GM12865 (cell line): ENCODE measurements around the gene MED26.
"Not testable (repeated sequence)": the region's sequence is repeated elsewhere in the genome, so short reads cannot be mapped to it uniquely, and the experiment has no call there.

Experiments
- DNase-seq: peaks from one replicate; pipeline ENCODE4 v3.0.0; 2010; ENCODE audit warnings: low read depth
- H3K4me3 ChIP-seq: 2 replicates; pipeline ENCODE4 v1.5.1; 2011; ENCODE audit warnings: mild to moderate bottlenecking, low read depth, low read length, control low read depth
- TF ChIP-seq, protein P1 (sequence below): IDR thresholded peaks from 2 replicates; pipeline ENCODE4 v1.5.1; 2011; ENCODE audit warnings: low read length, control low read depth, low read depth, inconsistent platforms; ENCODE audit not compliant: insufficient read depth; ENCODE audit errors: missing control alignments

The MED26 gene

GRCh38 chr19:16559780-16560276 is 68.2 kb downstream of the MED26 start:
- no peak for DNase-seq
- H3K4me3 ChIP-seq, result no peak overlapping the region
- TF ChIP-seq, protein P1, sequence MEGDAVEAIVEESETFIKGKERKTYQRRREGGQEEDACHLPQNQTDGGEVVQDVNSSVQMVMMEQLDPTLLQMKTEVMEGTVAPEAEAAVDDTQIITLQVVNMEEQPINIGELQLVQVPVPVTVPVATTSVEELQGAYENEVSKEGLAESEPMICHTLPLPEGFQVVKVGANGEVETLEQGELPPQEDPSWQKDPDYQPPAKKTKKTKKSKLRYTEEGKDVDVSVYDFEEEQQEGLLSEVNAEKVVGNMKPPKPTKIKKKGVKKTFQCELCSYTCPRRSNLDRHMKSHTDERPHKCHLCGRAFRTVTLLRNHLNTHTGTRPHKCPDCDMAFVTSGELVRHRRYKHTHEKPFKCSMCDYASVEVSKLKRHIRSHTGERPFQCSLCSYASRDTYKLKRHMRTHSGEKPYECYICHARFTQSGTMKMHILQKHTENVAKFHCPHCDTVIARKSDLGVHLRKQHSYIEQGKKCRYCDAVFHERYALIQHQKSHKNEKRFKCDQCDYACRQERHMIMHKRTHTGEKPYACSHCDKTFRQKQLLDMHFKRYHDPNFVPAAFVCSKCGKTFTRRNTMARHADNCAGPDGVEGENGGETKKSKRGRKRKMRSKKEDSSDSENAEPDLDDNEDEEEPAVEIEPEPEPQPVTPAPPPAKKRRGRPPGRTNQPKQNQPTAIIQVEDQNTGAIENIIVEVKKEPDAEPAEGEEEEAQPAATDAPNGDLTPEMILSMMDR, result no peak

- TF ChIP-seq, protein P1, result no peak
- H3K4me3 ChIP-seq, result no peak overlapping the region
- DNase-seq, result no peak
These were observed 73.2 kb downstream of the MED26 start for GRCh38 chr19:16554776-16555175.

- DNase-seq, result not testable (repeated sequence)
These were observed 76.1 kb downstream of the MED26 start for GRCh38 chr19:16551902-16552301.

GRCh38 chr19:16548956-16549355 is 79.0 kb downstream of the MED26 start:
- no peak for DNase-seq
- no peak overlapping the region for H3K4me3 ChIP-seq
- TF ChIP-seq, protein P1, result no peak

More at GRCh38 chr19:16551902-16552301, 76.1 kb downstream of the MED26 start:
- H3K4me3 ChIP-seq, result not testable (repeated sequence)

- TF ChIP-seq, protein P1, result no peak
- peak overlapping the region; percentile 15 for H3K4me3 ChIP-seq
- DNase-seq, result peak; percentile 59
These were observed 83.4 kb downstream of the MED26 start for GRCh38 chr19:16544473-16545231.

DNA sequence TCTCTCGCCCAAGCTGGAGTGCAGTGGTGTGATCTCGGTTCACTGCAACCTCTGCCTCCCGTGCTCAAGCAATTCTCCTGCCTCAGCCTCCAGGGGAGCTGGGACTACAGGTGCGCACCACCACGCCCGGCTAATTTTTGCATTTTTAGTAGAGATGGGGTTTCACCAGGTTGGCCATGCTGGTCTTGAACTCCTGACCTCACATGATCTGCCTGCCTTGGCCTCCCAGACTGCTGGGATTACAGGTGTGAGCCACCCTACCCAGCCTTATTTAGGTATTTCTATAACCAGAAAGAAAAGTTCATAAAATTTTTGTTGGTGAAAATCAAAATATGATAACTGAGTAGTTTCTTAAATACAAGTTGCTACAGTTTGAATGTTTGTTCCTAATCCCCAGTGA is 84.3 kb downstream of the MED26 start:
- H3K4me3 ChIP-seq, result peak overlapping the region; percentile 81
- not testable (repeated sequence) for DNase-seq

DNA sequence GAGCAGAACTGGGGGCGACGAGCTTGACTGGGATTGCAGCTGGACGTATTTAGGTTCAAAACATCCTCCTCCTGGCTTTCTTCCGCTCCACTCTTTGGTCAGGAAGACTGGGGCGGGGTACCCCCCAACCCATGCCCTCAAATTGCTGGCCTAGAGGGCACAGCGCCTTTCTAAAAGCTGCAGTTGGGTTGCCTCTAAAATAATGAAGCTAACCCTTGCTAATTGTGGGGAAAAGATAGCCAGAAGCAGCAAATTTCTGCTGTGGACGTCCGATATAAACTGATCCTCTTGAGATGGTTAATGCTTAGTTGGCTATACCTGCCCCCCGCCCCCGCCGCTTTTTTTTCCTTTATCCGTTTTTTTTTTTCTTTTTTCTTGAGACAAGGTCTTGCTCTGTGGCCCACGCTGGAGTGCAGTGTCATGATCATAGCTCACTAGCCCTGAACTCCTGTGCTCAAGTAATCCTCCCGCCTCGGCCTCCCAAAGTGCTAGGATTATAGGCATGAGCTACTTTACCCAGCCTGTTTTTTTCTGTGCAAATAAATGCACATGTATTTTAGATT is 85.0 kb downstream of the MED26 start:
- peak overlapping the region; percentile 81 for H3K4me3 ChIP-seq
- peak; percentile 23 for DNase-seq
- TF ChIP-seq, protein P1, result no peak
